HS-27A (cell line): Measurements from ENCODE around the gene CHRNB1.
A peak's percentile ranks its signal among the peaks of the same experiment; 100 is the strongest.

Source experiments
- DNase-seq: peaks from one replicate; pipeline ENCODE4 v3.0.0-alpha.2; 2012; ENCODE audit warnings: low read depth, missing footprints

The CHRNB1 gene

GRCh38 chr17:7444682-7445618 is at the start of gene CHRNB1:
TSS of gene CHRNB1 (plus strand) at chr17:7445061. CDS start at chr17:7445128, 67 bp downstream.
- DNase-seq = no peak

DNA sequence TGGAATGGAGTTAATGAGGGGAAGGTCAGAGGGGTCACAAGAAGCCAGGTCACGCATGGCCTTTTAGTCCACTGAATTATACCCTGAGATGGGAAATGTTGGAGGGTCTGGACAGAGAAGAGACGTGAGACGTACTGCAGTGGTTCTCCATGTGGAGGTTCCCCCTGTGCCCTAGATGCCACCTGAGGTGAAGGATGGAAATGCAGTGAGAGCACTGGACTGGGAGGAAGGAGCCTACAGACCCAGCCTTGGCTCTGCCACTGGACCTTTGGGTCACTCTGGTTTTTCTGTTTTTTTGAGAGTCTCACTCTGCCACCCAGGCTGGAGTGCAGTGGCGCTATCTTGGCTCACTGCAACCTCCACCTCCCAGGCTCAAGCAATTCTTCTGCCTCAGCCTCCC is 48.7 kb upstream of the CHRNB1 start:
- DNase-seq = no peak

DNA sequence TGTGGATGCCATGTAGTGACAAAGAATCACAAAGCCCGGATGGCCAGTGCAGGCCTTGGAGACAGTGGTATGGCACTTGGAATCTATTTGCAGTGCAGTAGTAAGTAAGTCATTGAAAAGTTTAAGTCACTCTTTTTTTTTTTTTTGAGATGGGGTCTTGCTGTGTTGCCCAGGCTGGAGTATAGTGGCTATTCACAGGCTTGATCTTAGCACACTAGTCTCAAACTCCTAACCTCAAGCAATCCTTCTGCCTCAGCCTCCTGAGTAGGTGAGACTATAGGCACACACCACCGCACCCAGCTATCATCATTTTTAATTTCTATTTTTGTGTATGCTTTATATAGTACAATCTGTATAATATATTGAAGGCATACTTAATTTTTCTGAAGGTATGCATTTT is 46.2 kb upstream of the CHRNB1 start:
- DNase-seq = no peak

GRCh38 chr17:7403043-7403726 is 41.7 kb upstream of the CHRNB1 start:
- DNase-seq = no peak

DNA sequence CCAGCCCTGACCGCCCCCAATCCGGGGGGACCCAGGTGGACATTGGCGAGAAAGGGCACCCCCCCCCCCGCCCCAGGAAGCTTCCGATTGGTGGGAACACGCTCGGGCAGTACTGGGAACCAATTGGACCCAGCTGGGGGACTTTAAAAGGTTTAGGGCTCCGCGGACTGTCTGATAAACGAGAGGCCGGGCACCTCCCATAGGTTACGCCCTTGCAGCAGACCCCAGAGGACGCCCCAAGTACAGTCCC is 41.2 kb upstream of the CHRNB1 start:
- DNase-seq = no peak

- DNase-seq = peak; percentile 79
Observed at GRCh38 chr17:7403977-7404736, 40.7 kb upstream of the CHRNB1 start, which contains the start of gene TMEM256. TSS of gene TMEM256 (minus strand) at chr17:7404097. CDS start at chr17:7404084, 13 bp downstream.

GRCh38 chr17:7404737-7405349 is 40.0 kb upstream of the CHRNB1 start:
- DNase-seq = no peak

GRCh38 chr17:7405350-7406234 is 39.3 kb upstream of the CHRNB1 start:
- no peak for DNase-seq

- no peak for DNase-seq
Observed at GRCh38 chr17:7406235-7406825, 38.5 kb upstream of the CHRNB1 start.

GRCh38 chr17:7407082-7407481 is 37.8 kb upstream of the CHRNB1 start:
- no peak for DNase-seq

DNA sequence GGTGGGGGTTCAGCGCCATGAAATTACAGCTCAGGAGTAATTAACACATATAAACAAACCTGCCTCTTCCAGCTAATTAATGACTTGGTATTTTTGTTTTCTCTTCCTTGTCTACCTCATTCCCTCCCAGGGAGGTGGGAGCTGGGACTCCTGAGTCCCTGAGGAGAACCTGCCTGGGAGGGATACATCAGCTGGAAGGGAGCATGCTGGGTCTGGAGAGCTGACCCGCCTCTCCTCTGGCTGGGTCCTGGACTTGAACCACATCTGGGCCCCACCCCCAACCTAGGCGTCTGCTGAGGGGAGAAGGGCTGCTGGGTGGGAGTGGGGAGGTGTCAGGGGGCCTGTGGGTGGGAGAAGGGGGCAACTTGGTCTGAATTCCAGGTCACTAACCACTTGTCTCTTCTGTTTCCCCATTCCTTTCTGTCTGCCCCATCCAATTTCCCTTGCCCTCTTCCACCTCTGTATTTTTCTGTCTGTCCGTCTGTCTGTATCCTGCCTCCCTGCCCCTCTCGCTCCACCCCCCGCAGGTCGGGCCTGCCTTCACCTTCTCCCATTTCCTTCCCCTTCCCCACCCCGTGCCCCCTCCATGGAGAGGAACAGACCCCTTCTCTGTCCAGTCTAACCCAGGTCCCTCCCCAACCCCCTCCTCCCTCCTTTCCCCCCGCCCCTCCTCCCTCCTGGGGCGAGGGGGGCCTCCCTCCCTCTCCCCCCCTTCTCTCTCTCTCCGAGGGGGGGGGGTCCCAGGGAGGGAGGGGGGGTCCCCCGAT is 37.2 kb upstream of the CHRNB1 start, which contains the start of gene NLGN2:
Gene NLGN2 (plus strand): TSS at position 361 of the 767 bp plus-strand sequence. CDS start 411 bp downstream, outside the sequence.
- no peak for DNase-seq

DNA sequence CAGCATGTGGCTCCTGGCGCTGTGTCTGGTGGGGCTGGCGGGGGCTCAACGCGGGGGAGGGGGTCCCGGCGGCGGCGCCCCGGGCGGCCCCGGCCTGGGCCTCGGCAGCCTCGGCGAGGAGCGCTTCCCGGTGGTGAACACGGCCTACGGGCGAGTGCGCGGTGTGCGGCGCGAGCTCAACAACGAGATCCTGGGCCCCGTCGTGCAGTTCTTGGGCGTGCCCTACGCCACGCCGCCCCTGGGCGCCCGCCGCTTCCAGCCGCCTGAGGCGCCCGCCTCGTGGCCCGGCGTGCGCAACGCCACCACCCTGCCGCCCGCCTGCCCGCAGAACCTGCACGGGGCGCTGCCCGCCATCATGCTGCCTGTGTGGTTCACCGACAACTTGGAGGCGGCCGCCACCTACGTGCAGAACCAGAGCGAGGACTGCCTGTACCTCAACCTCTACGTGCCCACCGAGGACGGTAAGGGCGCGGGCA is 36.6 kb upstream of the CHRNB1 start:
- DNase-seq = no peak

DNA sequence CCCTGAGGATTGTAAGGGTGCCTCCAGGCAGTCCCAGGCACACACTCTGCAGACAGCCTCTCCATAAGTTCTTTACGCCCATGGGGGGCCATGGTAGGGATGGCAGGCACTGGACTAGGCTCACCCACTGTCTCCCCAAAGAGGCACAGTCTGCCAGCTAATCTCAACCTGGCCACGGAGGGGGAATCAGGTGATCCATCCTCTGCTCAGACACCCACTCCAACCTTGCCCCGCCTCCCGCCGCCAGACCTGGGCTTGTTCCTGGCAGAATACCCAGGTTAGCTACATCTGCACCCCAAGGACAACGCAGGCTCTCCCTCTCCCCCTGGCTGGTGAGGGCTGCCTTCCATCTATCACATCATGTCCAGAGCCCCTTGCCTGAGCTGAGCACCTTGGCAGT is 36.0 kb upstream of the CHRNB1 start:
- no peak for DNase-seq

GRCh38 chr17:7409716-7410115 is 35.1 kb upstream of the CHRNB1 start:
- DNase-seq = no peak

GRCh38 chr17:7410634-7411426 is 34.0 kb upstream of the CHRNB1 start:
- no peak for DNase-seq

DNA sequence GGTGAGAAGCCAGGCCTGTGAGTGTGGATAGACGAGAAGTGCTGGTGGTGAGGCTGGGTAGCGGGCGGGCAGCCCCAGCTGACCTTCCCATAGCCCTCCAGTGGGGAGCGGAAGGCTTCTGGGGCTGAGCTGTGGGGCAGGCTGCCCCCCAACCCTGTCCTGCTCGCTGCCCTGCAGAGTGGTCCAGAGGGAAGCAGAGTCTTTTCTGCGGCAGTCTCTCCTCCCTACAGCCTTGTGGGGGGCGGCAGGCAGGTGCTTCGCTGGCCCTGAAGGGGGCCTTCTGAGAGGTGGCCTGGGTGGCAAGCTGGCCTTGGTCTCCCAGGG is 33.5 kb upstream of the CHRNB1 start:
- no peak for DNase-seq

DNA sequence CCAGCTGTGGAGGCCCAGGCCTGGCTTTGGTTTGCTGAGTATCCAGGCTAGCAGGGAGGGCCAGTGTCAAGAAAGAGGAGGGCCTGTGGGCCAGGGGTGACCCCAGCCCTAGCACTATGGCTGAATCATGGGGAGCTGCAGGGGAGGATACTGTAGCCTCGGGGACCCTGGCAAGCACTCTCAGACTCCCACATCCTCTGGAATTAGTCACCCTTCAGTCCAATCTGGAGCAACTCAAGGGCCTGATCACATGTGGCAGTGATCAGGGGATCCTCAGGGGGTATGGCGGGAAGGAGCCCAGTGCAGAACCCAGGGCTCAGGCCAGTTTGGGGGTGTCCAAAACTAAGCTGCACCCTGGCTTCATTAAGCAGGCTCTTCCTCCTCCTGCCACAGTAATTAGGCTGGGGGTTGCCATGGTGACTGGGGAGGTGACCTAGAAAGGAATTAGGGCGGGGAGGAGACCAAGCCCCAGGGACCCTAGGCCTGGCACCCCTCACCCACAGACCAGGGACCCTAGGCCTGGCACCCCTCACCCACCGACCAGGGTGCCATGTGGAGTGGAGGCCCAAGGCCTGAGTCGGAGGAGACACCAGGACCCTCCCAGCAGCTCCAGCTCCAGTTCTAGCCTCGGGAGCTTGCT is 31.4 kb upstream of the CHRNB1 start:
- no peak for DNase-seq

DNA sequence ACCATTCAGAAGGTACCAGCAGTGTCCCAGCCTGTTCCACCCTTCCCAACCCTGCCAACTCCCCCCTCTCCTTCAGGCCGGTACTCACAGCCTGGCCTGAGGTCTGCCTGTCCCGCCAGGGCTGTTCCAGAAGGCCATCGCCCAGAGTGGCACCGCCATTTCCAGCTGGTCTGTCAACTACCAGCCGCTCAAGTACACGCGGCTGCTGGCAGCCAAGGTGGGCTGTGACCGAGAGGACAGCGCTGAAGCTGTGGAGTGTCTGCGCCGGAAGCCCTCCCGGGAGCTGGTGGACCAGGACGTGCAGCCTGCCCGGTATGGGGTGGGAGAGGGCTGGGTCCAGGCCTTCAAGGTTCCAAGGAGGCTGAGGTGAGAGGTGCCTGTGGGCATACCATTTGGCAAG is 30.0 kb upstream of the CHRNB1 start:
- DNase-seq = no peak

GRCh38 chr17:7415784-7416183 is 29.1 kb upstream of the CHRNB1 start:
- DNase-seq = no peak
